Activated T-cell treated with anti-CD3 and anti-CD28 coated beads for 48 hours (primary cell): ENCODE data around the gene AMMECR1.
"Not testable (repeated sequence)": the region's sequence is repeated elsewhere in the genome, so short reads cannot be mapped to it uniquely, and the experiment has no call there.

Experiments used
- DNase-seq: peaks from one replicate; pipeline ENCODE4 v3.0.0-alpha.2; 2020; ENCODE audit warnings: low read depth

AMMECR1 gene

DNA sequence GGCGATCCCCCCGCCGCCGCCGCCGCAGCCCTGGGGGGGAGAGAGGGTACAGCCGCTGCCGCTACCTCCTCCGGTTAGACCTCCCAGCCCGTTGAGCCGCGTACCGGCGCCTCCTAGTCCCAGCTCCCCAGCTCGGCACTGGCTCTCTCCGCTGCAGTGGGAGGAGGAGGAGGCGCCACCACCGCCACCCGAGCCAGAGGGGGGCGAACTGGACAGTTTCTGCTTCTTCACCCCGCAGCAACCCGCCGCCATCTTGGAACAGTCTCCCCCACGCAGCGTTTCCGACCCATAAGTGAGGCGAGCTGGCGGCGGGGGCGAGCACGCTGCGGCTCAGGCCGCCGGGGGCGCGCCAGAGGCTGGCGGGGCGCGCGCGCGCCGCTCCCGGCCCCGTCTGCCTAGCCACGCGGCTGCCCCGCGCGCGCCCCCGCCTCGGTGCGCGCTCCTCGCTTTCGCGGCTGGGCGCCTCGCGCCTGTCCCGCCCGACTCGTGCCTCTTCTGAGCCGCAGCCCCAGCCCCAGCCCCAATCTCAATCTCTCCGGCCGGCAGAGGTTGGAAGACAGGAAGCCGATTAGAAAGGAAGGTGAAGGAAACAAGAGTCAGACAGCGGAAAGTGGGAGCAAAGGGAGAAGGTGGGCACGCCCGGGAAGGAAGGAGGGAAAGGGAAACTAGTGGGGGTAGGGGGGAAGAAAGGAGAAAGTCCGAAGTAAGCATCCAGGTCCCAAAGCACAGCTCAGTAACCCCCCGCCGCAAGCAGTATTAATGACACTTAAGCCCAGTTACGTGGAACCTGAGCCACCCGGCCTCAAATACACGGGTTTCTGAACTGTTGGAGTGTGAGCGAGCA, at the start of gene AMMECR1:
Gene AMMECR1, minus strand, starts transcription at position 266 of the 844 bp plus-strand sequence. Its CDS starts 14 bp downstream, at position 252.
- peak; percentile 77 for DNase-seq

DNA sequence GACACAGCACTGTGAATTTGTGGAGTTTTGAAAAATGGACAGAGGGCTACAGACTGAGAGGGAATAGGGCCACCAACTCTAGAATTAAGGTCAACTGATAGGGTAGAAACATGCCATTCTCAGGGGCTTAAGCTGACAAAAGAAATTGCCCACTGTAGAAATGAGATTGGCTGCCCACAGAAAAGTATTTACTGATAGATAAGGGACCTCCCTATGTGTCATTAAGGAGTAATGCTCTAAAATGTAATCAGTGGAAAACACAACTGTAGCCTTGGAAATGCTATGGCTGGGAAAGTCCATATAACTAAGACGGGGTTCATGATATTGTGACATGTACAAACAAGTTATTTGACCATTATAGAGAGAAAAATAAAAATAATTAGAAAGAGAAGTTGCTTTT, 45.4 kb upstream of the AMMECR1 start:
- DNase-seq, result no peak

DNA sequence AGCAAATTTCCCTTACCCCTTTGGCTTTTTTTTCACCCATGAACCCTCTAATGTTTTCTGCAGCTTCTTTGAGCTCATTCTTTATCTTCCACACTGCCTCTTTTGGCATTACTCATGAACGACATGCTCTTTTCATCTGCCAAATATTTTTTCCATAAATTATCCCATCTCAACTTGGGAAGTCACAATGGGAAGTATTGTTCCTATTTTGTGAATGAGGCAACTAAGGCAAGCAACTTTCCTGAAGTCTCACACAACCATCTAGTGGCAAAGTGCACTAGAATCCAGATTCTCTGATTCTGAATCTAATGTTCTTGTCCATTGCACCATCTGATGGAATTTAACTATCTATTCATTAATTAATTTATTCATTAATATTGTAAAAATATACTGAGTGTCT, 41.4 kb upstream of the AMMECR1 start:
- DNase-seq, result no peak

DNA sequence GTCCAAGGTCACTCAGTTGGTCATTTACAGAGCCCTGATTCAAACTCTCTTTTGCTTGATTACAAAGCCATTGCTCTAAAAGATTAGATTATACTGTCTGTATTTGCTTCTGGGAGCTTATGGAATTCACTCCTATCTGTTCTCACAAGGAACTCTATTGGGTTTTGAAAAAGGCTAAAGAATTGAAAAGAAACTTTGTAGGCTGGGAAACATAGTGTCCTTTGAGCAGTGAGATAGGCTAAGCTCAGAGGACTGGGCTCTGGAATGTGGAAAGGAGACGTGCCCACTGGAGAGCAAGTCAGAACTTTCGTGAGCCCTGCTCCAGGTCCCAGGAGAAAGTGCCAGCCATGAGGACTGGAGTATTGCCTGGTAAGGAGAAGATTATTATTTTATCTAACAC, 40.7 kb upstream of the AMMECR1 start, which contains the start of gene RTL9:
Gene RTL9, plus strand, starts transcription at position 301 of the 400 bp plus-strand sequence. CDS start 91,770 bp downstream, outside the sequence.
- no peak for DNase-seq

DNA sequence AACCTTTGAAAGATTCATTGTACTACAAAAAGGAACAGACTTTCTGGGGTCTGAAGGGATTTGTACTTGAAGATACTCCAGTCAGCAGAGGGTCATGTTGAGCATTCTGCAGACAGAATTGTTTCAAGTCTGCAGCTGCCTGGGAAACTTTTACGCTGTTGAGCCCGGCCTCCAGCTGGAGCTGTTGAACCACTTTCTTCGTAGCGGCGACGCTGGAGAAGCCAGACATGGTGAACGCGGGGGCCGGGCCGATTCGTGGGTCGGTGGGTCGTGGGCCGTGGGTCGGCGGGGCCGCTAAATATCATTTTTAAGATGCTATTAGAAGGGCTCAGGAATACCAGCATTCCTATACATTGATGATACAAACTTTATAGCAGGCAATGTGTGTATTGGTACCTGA, 28.8 kb upstream of the AMMECR1 start:
- DNase-seq, result no peak

DNA sequence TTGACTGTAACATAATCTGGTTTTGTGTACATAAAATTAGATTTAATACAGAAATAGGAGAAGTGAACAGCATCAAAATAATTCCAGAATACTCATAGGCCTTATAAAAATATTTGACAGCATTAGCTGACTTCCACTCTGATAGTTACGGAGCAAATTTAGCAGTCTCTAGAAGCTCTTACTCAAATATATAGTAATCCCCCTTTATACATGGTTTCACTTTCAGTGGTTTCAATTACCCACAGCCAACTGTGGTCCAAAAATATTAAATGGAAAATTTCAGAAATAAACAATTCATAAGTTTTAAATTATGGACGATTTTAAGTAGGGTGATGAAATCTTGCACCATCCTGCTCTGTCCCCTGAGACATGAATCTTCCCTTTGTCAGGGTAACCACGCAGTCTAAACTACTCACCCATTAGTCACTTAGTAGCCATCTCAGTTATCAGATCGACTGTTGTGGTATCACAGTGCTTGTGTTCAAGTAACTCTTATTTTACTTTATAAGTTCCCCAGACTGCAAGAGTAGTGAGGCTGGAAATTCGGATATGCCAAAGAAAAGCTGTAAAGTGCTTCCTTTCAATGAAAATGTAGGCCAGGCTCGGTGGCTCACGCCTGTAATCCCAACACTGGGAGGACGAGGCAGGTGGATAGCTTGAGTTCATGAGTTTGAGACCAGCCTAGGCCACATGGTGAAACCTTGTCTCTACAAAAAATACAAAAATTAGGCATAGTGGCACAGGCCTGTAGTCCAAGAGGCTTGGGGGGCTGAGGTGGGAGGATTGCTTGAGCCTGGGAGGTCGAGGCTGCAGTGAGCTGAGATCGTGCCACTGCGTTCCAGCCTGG, 23.5 kb upstream of the AMMECR1 start:
- no peak for DNase-seq

DNA sequence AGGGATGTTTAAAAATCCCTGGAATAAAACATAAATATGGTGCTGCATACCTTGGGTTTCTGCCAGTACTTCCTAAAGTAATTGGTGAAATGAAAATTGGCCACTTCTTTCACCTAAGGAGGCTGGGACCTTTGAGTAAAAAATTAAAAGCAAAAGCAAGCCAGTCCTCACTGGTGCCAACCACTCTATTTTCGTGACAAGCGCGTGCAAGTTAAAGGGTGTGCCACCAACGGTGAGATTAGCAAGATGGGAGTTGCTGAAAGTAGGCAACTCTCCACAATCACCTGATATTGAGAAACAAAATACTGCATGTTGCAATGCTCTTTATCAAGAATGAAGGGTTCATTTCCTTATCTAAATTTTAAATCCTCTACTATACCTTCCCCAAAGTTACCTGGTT, 21.1 kb upstream of the AMMECR1 start:
- DNase-seq, result no peak

DNA sequence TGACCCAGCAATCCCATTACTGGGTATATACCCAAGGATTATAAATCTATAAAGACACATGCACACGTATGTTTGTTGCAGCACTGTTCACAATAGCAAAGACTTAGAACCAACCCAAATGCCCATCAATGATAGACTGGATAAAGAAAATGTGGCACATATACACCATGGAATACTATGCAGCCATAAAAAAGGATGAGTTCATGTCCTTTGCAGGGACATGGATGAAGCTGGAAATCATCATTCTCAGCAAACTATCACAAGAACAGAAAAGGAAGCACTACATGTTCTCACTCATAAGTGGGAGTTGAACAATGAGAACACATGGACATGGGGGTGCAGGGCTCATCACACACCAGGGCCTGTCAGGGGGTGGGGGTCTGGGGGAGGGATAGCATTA, 15.6 kb upstream of the AMMECR1 start:
- not testable (repeated sequence) for DNase-seq

DNA sequence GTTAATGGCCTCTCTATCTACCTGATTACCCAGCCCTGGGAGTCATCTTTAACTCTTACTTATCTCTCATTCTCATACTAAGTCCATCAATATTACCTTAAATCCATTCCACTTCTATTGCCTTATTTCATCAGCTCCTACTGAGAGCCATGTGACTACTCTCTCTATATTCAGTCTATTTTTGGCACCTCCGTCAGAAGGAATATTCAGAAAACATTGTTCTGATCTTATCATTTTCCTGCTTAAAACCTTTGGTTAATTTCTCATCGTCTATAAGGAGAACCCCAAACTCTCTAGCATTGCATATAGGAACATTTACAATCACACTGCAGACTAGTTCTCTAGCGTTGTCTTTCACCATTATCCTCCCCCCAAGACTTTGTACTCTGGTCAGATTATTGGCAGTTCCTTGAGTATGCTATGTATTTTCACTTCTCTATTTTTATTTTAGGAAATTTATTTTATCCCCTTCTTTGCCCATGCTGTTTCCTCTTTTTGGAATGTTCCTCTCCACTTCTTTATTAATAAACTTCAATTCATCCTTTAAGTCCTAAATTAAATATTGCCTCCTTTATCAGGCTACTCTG, 13.7 kb upstream of the AMMECR1 start:
- no peak for DNase-seq

DNA sequence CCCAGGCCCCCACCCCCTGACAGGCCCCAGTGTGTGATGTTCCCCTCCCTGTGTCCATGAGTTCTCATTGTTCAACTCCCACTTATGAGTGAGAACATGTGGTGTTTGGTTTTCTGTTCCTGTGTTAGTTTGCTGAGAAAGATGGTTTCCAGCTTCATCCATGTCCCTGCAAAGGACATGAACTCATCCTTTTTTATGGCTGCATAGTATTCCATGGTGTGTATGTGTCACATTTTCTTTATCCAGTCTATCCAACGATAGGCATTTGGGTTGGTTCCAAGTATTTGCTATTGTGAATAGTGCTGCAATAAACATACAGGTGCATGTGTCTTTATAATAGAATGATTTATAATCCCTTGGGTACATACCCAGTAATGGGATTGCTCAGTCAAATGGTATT, 10.7 kb upstream of the AMMECR1 start:
- not testable (repeated sequence) for DNase-seq

DNA sequence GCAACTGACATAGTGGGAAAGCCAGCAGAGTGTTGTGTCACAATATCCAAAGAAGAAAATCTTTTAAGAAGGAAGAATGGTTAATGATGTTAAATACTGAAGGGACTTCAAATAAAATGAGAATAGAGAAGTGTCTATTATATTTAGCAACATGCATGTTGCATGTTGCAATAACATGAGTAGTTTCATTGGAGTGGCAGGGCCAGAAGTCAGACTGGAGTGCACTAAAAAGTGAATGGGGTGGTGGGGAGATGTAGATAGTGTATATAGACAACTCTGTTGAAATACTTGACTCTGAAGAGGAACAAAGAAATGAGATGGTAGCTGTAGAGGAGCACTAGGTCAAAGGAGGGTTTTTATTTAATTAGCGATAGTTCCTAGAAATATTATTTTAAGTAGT, 9.5 kb upstream of the AMMECR1 start:
- no peak for DNase-seq

DNA sequence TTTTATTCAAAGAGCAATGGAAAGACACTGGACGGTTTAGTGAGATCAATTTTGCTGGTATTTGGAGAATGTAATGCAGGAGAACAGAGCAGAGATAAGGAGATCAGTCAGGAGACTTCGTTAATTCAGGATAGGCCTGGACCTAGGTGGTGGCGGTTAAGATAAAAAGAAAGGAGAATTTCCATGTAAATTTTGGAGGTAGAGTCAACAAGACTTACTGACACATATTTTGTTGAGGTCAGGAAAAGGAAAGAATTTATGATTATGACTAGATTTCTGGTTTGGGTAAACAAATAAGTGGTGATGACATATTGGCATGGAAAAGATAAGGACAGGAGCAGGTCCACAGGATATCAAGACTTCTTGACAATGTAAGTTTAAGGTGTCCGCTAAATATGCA, 8.8 kb upstream of the AMMECR1 start:
- no peak for DNase-seq

DNA sequence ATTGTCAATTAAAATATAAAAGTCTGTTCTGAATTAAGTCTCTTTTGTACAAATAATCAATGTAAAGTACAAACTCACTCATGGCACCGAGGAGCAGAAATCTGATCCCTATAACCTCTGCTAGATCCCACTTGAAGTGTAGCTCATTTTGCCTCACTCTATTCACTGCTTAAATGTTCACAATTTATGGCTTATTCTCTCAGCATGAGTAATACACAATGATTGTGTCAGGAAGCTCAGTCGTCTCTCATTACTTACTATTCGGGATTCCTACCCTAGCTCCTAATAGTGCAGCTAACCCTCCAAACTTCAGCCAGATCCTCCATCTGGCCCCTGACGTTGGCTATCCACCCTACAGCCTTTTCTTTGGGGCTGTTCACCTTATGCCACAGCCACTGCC, 4.7 kb upstream of the AMMECR1 start:
- DNase-seq, result no peak

DNA sequence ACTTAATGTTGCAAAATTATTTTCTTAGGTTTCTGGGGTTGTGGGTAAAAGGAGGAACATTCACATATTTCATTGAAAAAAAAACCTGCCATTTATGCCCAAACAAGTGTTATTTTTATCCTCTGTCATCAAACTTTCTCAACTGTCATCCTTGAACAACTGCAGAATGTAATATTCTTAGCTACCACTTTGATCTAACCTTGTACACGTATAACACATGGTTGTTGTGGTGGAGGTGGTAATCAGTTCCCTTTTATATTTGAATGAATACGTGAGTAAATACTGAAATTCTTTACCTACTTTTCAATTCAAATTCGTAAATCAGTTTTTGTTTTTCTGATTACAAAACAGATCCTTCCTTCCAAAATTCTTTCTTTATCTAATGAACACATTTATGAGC, 3.8 kb upstream of the AMMECR1 start:
- DNase-seq, result no peak

DNA sequence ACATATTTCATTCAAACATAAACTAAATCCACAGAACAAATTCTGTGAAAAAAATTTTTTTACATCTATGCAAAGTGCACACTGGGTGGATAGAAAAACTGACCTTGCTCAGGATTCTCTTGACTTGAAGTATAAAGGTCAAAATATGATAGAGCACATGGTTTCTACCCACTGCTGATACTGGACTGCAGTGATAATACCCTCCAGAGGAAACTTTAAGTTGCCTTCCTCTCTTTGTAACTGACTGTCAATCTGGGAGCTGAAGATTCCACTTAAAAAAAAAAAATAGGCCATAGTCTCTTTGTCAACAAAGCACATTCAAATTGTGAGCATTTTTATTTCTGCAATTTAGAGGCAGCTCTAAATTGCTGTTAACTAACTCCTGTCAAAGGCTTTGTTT, 3.2 kb upstream of the AMMECR1 start:
- no peak for DNase-seq

DNA sequence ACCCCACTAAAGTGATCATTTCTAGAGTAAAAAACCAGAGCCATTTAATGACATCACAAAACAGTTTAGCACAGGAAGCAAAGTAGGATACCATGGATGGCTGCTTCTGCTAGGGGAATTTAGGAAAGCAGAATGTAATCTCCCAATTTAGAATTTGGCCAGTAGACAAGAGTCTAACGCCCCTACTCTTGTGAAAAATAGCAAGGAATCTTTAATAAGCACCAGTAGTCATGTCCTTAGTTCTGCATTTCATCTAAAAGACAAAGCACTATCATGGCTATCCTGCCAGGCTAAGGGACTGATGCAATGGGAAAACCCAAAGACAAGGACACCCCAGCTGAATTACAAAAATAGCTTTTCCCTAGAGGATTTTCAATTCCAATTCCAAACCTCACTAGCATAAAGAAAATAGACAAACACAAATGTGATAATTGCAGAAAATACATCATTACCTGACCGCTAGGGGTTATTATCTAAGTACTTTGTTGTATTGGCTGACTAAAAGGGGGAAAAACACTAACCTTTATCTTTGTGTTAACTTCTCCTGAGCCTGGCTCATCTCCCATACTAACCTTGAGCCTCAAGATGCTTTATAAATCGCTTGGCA, 2.6 kb upstream of the AMMECR1 start:
- DNase-seq, result no peak

DNA sequence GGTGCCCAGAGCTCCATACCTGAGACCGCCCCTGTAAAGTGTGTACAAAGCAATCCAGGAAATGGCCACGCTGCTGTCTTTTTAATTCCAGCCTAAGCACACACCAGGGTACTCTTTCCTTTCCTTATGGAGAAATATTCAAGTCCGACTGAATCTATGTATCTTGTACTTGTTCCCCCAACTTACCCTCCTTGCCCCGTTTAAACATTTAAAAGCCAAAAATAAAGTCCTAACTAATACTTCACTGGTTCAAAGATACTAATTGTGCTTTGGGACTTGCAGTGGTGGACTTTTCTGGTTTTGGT, 731 bp upstream of the AMMECR1 start:
- DNase-seq, result no peak

DNA sequence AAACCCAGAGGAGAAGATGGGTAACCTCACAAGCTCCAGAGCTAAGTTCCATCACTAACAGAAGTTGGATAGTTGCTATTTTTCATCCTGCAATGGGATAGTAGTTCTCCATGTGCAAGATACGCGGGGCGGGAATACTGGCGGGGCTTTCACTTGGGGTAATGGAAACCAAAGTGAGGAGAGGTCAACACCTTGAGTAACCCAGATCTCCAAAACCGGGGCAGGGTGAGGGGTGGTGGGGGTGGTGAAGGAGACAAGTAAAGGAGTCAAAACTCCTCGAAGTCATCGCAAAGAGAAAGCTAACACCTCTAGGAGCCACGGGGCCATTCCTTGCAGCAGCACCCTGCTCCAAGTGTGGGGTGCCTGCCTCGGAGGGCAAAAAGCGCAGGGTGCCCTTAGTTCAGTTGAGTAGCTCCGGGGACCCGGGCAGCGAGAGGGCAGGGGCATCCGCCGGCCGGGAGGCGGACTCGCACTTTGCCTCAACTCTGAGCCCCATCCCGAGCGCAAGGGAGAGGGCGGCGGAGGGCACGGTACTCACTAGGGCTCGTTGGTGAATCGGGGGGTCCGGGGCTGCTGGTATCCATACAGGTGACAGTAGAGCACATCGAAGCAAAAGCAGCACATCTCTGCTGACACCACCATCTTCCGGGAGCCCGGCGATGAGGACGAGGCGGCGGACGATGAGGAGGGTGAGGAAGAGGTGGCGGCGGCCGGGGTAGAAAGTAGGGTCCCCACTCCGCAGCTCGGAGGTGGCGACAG, 645 bp downstream of the AMMECR1 start:
- peak; percentile 18 for DNase-seq

DNA sequence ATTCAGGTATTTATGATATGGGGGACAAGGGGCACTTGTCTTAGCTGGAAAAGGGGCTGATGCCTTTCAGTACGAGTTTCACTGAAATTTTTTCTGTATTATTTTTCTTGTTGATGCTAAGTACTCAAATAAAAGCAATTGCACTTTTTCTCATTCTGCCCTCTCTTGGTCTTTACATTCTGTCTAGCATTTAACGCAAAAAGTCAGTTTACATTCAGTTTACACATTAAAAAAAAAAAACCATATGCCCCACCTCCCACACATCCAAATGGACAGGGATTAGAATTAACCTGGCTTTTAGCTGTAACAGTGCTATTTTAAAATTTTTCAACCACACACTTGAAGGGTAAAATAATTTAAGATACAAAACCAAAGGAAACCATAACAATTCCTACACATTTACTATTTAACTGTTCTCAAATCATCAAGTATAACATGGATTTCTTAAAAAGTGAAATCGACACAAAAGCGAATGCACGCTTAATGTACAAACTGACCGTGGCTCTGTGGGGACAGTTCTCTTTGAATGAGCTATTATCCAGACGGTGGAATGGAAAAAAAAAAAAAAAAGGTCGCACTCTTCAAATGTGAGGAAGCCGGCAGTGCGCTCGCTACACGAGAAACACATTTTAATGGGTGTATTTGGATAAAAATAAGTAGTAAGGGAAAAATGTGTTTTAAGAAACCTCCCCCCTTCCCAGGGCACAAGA, 1.4 kb downstream of the AMMECR1 start:
- DNase-seq, result no peak

DNA sequence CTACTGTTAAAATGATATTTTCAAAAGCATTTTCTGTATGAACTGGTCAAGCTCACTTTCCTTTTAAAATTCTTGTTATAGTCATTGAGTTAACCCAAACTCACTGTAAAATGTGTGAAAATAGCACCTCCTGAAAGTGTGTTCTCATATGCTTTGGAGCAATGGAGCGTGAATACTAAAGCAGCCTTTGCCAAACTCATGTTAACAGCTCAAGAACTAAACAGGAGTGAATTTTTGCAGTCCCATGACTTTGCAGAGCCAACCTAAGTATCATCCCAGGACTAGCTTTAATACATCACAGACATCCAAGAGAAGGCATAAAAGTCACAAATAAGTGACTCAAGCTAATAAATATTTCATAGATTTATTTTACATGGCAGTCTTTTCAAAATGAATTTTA, 2.3 kb downstream of the AMMECR1 start:
- no peak for DNase-seq
